Kidney (tissue), 14 donors: ENCODE measurements around the gene PAX5. TPM values are rescaled to one million over a fixed set of nuclear protein-coding genes. Genes with fewer than 3 reads are reported as not detected.
A peak's percentile ranks its signal among the peaks of the same experiment; 100 is the strongest.

Experiments used
- DNase-seq, 5 donors: peaks; one replicate each; pipeline ENCODE4 v3.0.0-alpha.2; 2013 to 2020
- FAIRE-seq: peaks from 2 replicates; lab custom pipeline; 2012; peaks lifted over from hg19 to GRCh38; lab: Jason Lieb, UNC
- H3K27ac ChIP-seq, 2 donors: one replicate each; pipeline ENCODE4 v1.7.0; 2013; ENCODE audit warnings: low read depth in 2 of 2, low read length in 2 of 2, inconsistent platforms in 1 of 2
- H3K27me3 ChIP-seq: one replicate; pipeline ENCODE4 v1.7.1; 2013; ENCODE audit warnings: low read length, inconsistent platforms; ENCODE audit not compliant: control insufficient read depth, insufficient read depth
- H3K36me3 ChIP-seq, 3 donors: one replicate each; pipeline versions ENCODE4 v1.7.0 to v1.7.1; 2013; ENCODE audit warnings: low read length in 3 of 3, control low read depth in 1 of 3, inconsistent platforms in 1 of 3; ENCODE audit not compliant: insufficient read depth in 3 of 3, control insufficient read depth in 2 of 3
- H3K4me1 ChIP-seq, 3 donors: one replicate each; pipeline versions ENCODE4 v1.7.0 to v1.7.1; 2013; ENCODE audit warnings: low read length in 3 of 3, inconsistent platforms in 1 of 3, low read depth in 1 of 3; ENCODE audit not compliant: control insufficient read depth in 2 of 3, insufficient read depth in 2 of 3
- H3K4me3 ChIP-seq, 3 donors: one replicate each; pipeline versions ENCODE4 v1.7.0 to v1.8.1; 2013; ENCODE audit warnings: low read length in 3 of 3, control low read depth in 1 of 3, inconsistent platforms in 1 of 3
- H3K9ac ChIP-seq, 3 donors: one replicate each; pipeline versions ENCODE4 v1.7.0 to v1.7.1; 2013; ENCODE audit warnings: low read length in 3 of 3, control low read depth in 1 of 3, inconsistent platforms in 1 of 3
- H3K9me3 ChIP-seq, 3 donors: one replicate each; pipeline versions ENCODE4 v1.7.0 to v1.7.1; 2013; ENCODE audit warnings: low read length in 3 of 3, control low read depth in 1 of 3, inconsistent platforms in 1 of 3; ENCODE audit not compliant: control insufficient read depth in 2 of 3, insufficient read depth in 1 of 3
- intact Hi-C: fragments of 100-400 bp; cut with DNase I; formaldehyde crosslinking; loops from one replicate; pipeline ENCODE4 v1.11.1; 2022
- polyA plus RNA-seq: library from polyadenylated mRNA; stranded (reverse); fragments of 350-450 nt; fragmentation: Illumina TruSeq; extraction: RNeasy Lipid Tissue Mini Kit (QIAGEN cat#74804); gene quantifications from one replicate; pipeline ENCODE4 v1.2.3, GENCODE V29; 2014; ENCODE audit warnings: low read depth, low replicate concordance; ENCODE audit not compliant: insufficient read depth
- total RNA-seq: library from RNA; stranded (reverse); fragmentation: NEBNext Ultra II Directional; extraction: Animal tissue kit (Norgen Biotek cat#: 25700); gene quantifications from one replicate; pipeline ENCODE4 v1.2.1, GENCODE V29; 2021
- TF ChIP-seq, protein P1 (sequence below): IDR thresholded peaks from 3 replicates; pipeline ENCODE4 v1.5.1; 2012; ENCODE audit warnings: mild to moderate bottlenecking, moderate library complexity, borderline replicate concordance; ENCODE audit not compliant: insufficient read depth; ENCODE audit errors: extremely low read depth
- donor health status: control.
- donor health status: control.
- donor health status: control.
- donor health status: control.
- donor health status: control.
- donor health status: DM: yes; HTN: yes; CAD: no.
- donor health status: Normal renal cell carcinoma (clear cell type).

PAX5 gene
- total and polyA plus RNA-seq, 2 donors from 2014 or later = 2.7 TPM; not detected in 1

DNA sequence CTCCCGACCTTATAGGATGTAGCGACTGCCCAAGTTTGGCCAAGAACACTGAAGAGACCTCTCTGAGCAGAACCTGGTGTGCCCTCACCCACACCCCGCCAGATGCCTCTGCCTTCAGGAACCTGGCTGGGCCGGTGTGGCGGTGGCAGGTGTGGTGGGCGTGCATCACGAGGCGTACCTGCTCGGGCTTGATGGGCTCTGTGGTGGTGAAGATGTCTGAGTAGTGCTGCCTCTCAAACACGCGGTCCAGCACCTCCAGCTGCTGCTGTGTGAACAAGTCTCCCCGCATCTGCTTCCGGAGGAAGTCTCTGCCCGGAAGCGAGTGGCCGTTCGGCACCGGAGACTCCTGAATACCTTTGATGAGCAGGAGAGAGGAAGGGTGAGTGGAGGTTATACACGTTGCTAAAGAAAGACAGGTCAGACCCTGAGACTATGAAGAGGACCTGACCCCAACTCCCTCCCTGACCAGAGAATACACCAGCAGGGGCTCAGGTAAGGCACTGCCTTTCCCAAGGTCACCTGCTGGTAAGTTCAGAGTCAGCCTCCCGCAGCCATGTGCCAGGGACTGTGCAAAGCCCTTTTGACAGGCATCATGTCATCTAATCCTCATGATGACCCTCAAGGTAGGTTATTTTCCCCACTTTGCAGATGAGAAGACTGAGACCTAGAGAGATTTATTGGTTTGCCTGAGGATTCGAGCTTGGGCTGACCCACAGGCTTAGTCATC is 67.5 kb downstream of the PAX5 start:
- FAIRE-seq (no peak), DNase-seq (peak in 1 of 5 donors; percentile 35)
- no peaks in the 10 kb centered on the region for H3K4me1 ChIP-seq
- no peaks in the 10 kb centered on the region for H3K36me3 ChIP-seq
- H3K4me3 ChIP-seq = no peak overlapping the region
- intact Hi-C loops = no loop called here
- H3K27me3 ChIP-seq = no peaks in the 10 kb centered on the region
- TF ChIP-seq, protein P1, sequence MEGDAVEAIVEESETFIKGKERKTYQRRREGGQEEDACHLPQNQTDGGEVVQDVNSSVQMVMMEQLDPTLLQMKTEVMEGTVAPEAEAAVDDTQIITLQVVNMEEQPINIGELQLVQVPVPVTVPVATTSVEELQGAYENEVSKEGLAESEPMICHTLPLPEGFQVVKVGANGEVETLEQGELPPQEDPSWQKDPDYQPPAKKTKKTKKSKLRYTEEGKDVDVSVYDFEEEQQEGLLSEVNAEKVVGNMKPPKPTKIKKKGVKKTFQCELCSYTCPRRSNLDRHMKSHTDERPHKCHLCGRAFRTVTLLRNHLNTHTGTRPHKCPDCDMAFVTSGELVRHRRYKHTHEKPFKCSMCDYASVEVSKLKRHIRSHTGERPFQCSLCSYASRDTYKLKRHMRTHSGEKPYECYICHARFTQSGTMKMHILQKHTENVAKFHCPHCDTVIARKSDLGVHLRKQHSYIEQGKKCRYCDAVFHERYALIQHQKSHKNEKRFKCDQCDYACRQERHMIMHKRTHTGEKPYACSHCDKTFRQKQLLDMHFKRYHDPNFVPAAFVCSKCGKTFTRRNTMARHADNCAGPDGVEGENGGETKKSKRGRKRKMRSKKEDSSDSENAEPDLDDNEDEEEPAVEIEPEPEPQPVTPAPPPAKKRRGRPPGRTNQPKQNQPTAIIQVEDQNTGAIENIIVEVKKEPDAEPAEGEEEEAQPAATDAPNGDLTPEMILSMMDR = no peak
- H3K9ac ChIP-seq = no peak overlapping the region
- no peak overlapping the region for H3K27ac ChIP-seq
- H3K9me3 ChIP-seq = no peaks in the 10 kb centered on the region

DNA sequence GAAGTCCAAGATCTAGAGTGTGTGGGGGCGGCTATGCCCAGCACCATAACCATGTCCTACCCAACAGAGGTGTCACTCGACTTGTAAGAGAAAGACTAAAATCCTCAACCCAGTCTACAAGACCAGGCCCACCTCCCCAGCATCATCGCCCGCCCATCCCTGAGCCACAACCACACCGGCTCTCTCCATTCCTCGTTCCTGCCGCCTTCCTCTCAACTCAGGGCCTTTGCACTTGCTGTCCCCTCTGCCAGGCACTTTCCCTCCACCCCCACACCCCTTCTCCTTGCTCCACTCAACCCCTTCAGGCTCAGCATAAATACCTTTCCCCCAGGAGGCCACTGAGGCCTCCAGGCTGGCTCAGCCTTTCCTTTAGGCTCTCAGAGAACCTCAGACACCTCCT is 69.3 kb downstream of the PAX5 start:
- Histone ChIP-seq H3K9ac (no peak overlapping the region), H3K4me3 (no peak overlapping the region), H3K27ac (no peak overlapping the region), H3K36me3 (no peaks in the 10 kb centered on the region), H3K9me3 (no peaks in the 10 kb centered on the region), H3K27me3 (no peaks in the 10 kb centered on the region), H3K4me1 (no peaks in the 10 kb centered on the region)
- TF ChIP-seq, protein P1 = no peak
- FAIRE-seq (no peak), DNase-seq (peak in 1 of 5 donors; percentile 15)
- intact Hi-C loops = no loop called here

DNA sequence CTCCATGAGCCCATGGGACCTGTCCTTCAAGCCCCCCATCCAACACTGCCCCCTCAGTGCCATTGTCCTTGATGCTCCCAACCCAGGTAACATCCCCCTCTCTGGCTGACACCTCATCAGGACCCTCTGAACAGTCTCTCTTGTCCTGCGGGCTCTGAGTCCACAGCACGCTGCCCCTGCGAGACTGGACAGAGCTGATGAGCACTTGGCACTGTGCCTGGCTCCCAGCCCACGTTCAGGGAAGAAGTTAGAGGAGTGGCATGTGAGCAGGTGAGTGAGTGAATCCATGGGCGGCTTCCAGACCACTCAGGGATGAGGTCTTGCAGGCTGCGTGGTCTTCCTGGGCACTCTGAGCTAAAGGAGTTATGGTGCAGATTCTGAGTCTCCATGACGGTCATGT is 70.7 kb downstream of the PAX5 start:
- Histone ChIP-seq H3K9me3 (no peaks in the 10 kb centered on the region), H3K4me3 (no peak overlapping the region), H3K4me1 (no peaks in the 10 kb centered on the region), H3K27ac (no peak overlapping the region), H3K36me3 (no peaks in the 10 kb centered on the region), H3K27me3 (no peaks in the 10 kb centered on the region), H3K9ac (no peak overlapping the region)
- intact Hi-C loops = no loop called here
- no peak for FAIRE-seq
- DNase-seq = peak in 1 of 5 donors; percentile 27
- TF ChIP-seq, protein P1 = no peak
